Measurements from ENCODE around the gene GUCD1.

GRCh38 chr22:24526191-24526590, 28.7 kb downstream of the GUCD1 start:
- TF ChIP-seq EHMT2 (IDR thresholded peaks at IDR 0.05) (no peak), TCF3 (CRISPR knock-in tag; IDR thresholded peaks at IDR 0.05) (no peak), ELK1 (CRISPR knock-in tag; IDR thresholded peaks at IDR 0.05) (no peak), ZBTB40 (IDR thresholded peaks at IDR 0.05) (no peak), ZBTB40 (CRISPR knock-in tag; IDR thresholded peaks at IDR 0.05) (no peak), JUNB (CRISPR knock-in tag; conservative IDR thresholded peaks at IDR 0.05) (no peak), EZH2 (IDR thresholded peaks at IDR 0.05; ENCODE audit: borderline replicate concordance, low read depth, low read length) (no peak), E4F1 (CRISPR knock-in tag; IDR thresholded peaks at IDR 0.05; ENCODE audit: borderline replicate concordance) (no peak)
